WTC11 (cell line): ENCODE measurements around the gene SYNE3.

Experiments used
- CBFB ChIP-seq: sonication (generic); formaldehyde crosslinking; IDR thresholded peaks from 2 replicates; pipeline ENCODE4 v1.8.1; 2022; ENCODE audit warnings: mild to moderate bottlenecking, low read depth, missing genetic modification reagents
- CTCF ChIP-seq: fragments of 200-600 bp; IDR thresholded peaks from 2 replicates; pipeline ENCODE4 v1.8.0; 2022; ENCODE audit warnings: antibody characterized with exemption
- ETV6 ChIP-seq: sonication (generic); formaldehyde crosslinking; IDR thresholded peaks from 2 replicates; pipeline ENCODE4 v1.8.1; 2022; ENCODE audit warnings: mild to moderate bottlenecking, missing genetic modification reagents
- MAX ChIP-seq: sonication (generic); formaldehyde crosslinking; IDR thresholded peaks from 2 replicates; pipeline ENCODE4 v1.8.0; 2022; ENCODE audit warnings: mild to moderate bottlenecking, missing genetic modification reagents
- USF2 ChIP-seq: sonication (generic); formaldehyde crosslinking; IDR thresholded peaks from 2 replicates; pipeline ENCODE4 v1.8.1; 2023; ENCODE audit warnings: mild to moderate bottlenecking, missing genetic modification reagents, moderate library complexity

- no peak for TF ChIP-seq CTCF
- no peak for TF ChIP-seq USF2 (CRISPR knock-in tag)
- no peak for TF ChIP-seq CBFB
- TF ChIP-seq MAX (CRISPR knock-in tag), result no peak
- no peak for TF ChIP-seq ETV6 (CRISPR knock-in tag)
Measured at GRCh38 chr14:95495538-95496025, 20.9 kb downstream of the SYNE3 start.
